CD4-positive, alpha-beta T cell treated with Interleukin-21 for 1 hour (primary cell): Measurements from ENCODE around the gene STX16.
A peak's percentile ranks its signal among the peaks of the same experiment; 100 is the strongest.

ENCODE experiments used
- DNase-seq: peaks from one replicate; pipeline ENCODE4 v3.0.0-alpha.2; 2020

The STX16 gene

GRCh38 chr20:58678806-58679205 lies 27.7 kb downstream of the STX16 start:
- DNase-seq, result no peak

- no peak for DNase-seq
Measured at GRCh38 chr20:58682656-58683531, 31.8 kb downstream of the STX16 start.

- DNase-seq, result no peak
Measured at GRCh38 chr20:58684291-58684690, 33.2 kb downstream of the STX16 start.

- no peak for DNase-seq
Measured at GRCh38 chr20:58685988-58686387, 34.9 kb downstream of the STX16 start.

- no peak for DNase-seq
Measured at GRCh38 chr20:58688414-58688813, 37.3 kb downstream of the STX16 start.

- no peak for DNase-seq
Measured at GRCh38 chr20:58688840-58689239, 37.8 kb downstream of the STX16 start.

- no peak for DNase-seq
Measured at GRCh38 chr20:58690396-58691135, 39.5 kb downstream of the STX16 start.

- peak; percentile 15 for DNase-seq
Measured at GRCh38 chr20:58691773-58692578, 40.9 kb downstream of the STX16 start.

GRCh38 chr20:58692579-58693225 lies 41.6 kb downstream of the STX16 start, which contains the start of gene NPEPL1:
NPEPL1 (plus strand) TSS chr20:58692800; CDS start chr20:58692901, 101 bp downstream.
- peak; percentile 67 for DNase-seq

GRCh38 chr20:58693226-58694006 lies 42.3 kb downstream of the STX16 start:
- DNase-seq, result peak; percentile 6

- no peak for DNase-seq
Measured at GRCh38 chr20:58694241-58695083, 43.4 kb downstream of the STX16 start.

- no peak for DNase-seq
Measured at GRCh38 chr20:58695084-58695722, 44.1 kb downstream of the STX16 start.

- DNase-seq, result no peak
Measured at GRCh38 chr20:58695895-58696375, 44.9 kb downstream of the STX16 start.

- no peak for DNase-seq
Measured at GRCh38 chr20:58696411-58696961, 45.4 kb downstream of the STX16 start.

GRCh38 chr20:58697201-58697866 lies 46.3 kb downstream of the STX16 start:
- DNase-seq, result no peak

GRCh38 chr20:58697867-58698703 lies 47.0 kb downstream of the STX16 start:
- no peak for DNase-seq

- DNase-seq, result no peak
Measured at GRCh38 chr20:58698741-58699622, 47.9 kb downstream of the STX16 start.
